K562 (cell line): ENCODE data around the gene PARD3.

Experiments used
- CBFB ChIP-seq: sonication (generic); formaldehyde crosslinking; IDR thresholded peaks from 2 replicates; pipeline ENCODE4 v1.4.0; 2020; ENCODE audit warnings: mild to moderate bottlenecking, missing genetic modification reagents
- CTCF ChIP-seq, 3 experiments: IDR thresholded peaks in 2 of 3; conservative IDR thresholded peaks in 1 of 3; 2 replicates each; pipeline ENCODE4 v1.5.1; 2011 to 2012; ENCODE audit warnings: low read length in 3 of 3, mild to moderate bottlenecking in 3 of 3, control low read depth in 2 of 3, improper control_type of control experiment in 1 of 3, inconsistent platforms in 1 of 3, low read depth in 1 of 3, mixed read lengths in 1 of 3, moderate library complexity in 1 of 3; ENCODE audit not compliant: insufficient read depth in 2 of 3
- EZH2 ChIP-seq: IDR thresholded peaks from 2 replicates; pipeline ENCODE4 v1.6.1; 2012; ENCODE audit warnings: low read depth, mild to moderate bottlenecking, inconsistent platforms, low read length, borderline replicate concordance
- FOXA1 ChIP-seq: fragments of 450-650 bp; IDR thresholded peaks from 2 replicates; pipeline ENCODE4 v1.6.1; 2016; ENCODE audit warnings: mild to moderate bottlenecking, borderline replicate concordance
- POLR2A ChIP-seq: fragments of 450-650 bp; conservative IDR thresholded peaks from 2 replicates; pipeline ENCODE4 v1.6.1; 2016
- POLR2AphosphoS5 ChIP-seq: IDR thresholded peaks from 2 replicates; pipeline ENCODE4 v1.6.1; 2011; ENCODE audit warnings: mild to moderate bottlenecking, low read depth, low read length, moderate library complexity; ENCODE audit not compliant: control insufficient read depth, insufficient read depth
- SIX5 ChIP-seq, 2 experiments: IDR thresholded peaks; 2 replicates each; pipeline ENCODE4 v1.6.1; 2011; ENCODE audit warnings: low read length in 2 of 2, borderline replicate concordance in 1 of 2, low read depth in 1 of 2, mild to moderate bottlenecking in 1 of 2, moderate library complexity in 1 of 2; ENCODE audit not compliant: insufficient read depth in 1 of 2
- ZFP36 ChIP-seq: fragments of 150-350 bp; IDR thresholded peaks from 2 replicates; pipeline ENCODE4 v1.6.1; 2018; ENCODE audit warnings: low read length, low read depth; ENCODE audit not compliant: partially characterized antibody

- no peak for TF ChIP-seq POLR2A
- no peak for TF ChIP-seq ZFP36
- no peak for TF ChIP-seq CTCF (IDR thresholded peaks at IDR 0.05 in 2 of 3, conservative IDR thresholded peaks at IDR 0.05 in 1 of 3; ENCODE audit: insufficient read depth in 2 of 3, low read depth in 1 of 3, low read length in 3 of 3)
- no peak for TF ChIP-seq EZH2
- no peak for TF ChIP-seq POLR2AphosphoS5
- TF ChIP-seq CBFB (CRISPR knock-in tag), result no peak
- TF ChIP-seq SIX5 (IDR thresholded peaks at IDR 0.05; ENCODE audit: borderline replicate concordance in 1 of 2, insufficient read depth in 1 of 2, low read depth in 1 of 2, low read length in 2 of 2), result no peak
- no peak for TF ChIP-seq FOXA1
Measured at GRCh38 chr10:34736976-34737771, 77.9 kb downstream of the PARD3 start.
